Stimulated activated memory B cell treated with anti-CD40 and anti-IgM and Interleukin-4, amounts not matched to agents 10 μg/mL and 1 μg/mL and 100 μg/mL, for 72 hours (primary cell): ENCODE results near the gene TCIRG1.

Experiments used
- ATAC-seq: fragments of 150-1000 bp; cut with Tn5 transposase; 2 replicates; pipeline ENCODE4 v1.10.0; 2021
- H3K27ac Mint-ChIP-seq: one replicate; pipeline ENCODE4 v1.8.0; 2022; ENCODE audit warnings: mild to moderate bottlenecking, mixed read lengths
- H3K27me3 Mint-ChIP-seq: one replicate; pipeline ENCODE4 v1.8.0; 2022; ENCODE audit warnings: mixed read lengths
- H3K36me3 Mint-ChIP-seq: one replicate; pipeline ENCODE4 v1.8.0; 2022; ENCODE audit warnings: mixed read lengths
- H3K4me1 Mint-ChIP-seq: one replicate; pipeline ENCODE4 v1.8.0; 2022; ENCODE audit warnings: mixed read lengths
- H3K4me3 Mint-ChIP-seq: one replicate; pipeline ENCODE4 v1.8.0; 2022; ENCODE audit warnings: mild to moderate bottlenecking, moderate library complexity, mixed read lengths
- H3K9me3 Mint-ChIP-seq: one replicate; pipeline ENCODE4 v1.8.0; 2022; ENCODE audit warnings: mixed read lengths

Gene TCIRG1

GRCh38 chr11:68002575-68002937 is 36.3 kb upstream of the TCIRG1 start:
- Mint-ChIP-seq H3K36me3 (peaks cover 12% of the 10 kb centered on the region), H3K9me3 (no peaks in the 10 kb centered on the region), H3K27me3 (no peaks in the 10 kb centered on the region), H3K27ac (peak overlapping the region; percentile 89), H3K4me3 (peak overlapping the region; percentile 91), H3K4me1 (peaks cover 74% of the 10 kb centered on the region)
- peak; percentile 52 for ATAC-seq

- H3K9me3 Mint-ChIP-seq, result no peaks in the 10 kb centered on the region
- peak overlapping the region; percentile 91 for H3K4me3 Mint-ChIP-seq
- H3K36me3 Mint-ChIP-seq, result peaks cover 8% of the 10 kb centered on the region
- no peaks in the 10 kb centered on the region for H3K27me3 Mint-ChIP-seq
- H3K27ac Mint-ChIP-seq, result peak overlapping the region; percentile 89
- ATAC-seq, result peak; percentile 80
- H3K4me1 Mint-ChIP-seq, result peaks cover 68% of the 10 kb centered on the region
Measured at GRCh38 chr11:68002938-68003845, 35.6 kb upstream of the TCIRG1 start.

GRCh38 chr11:68003846-68004550 is 34.8 kb upstream of the TCIRG1 start, which contains the start of gene UNC93B1:
Gene UNC93B1, minus strand, starts transcription at chr11:68004097. Its CDS starts 54 bp downstream, at chr11:68004043.
- Mint-ChIP-seq H3K27me3 (no peaks in the 10 kb centered on the region), H3K4me1 (peaks cover 65% of the 10 kb centered on the region), H3K9me3 (no peaks in the 10 kb centered on the region), H3K27ac (peak within 1 kb of the TSS; percentile 89), H3K36me3 (no peaks in the 10 kb centered on the region), H3K4me3 (peak within 1 kb of the TSS; percentile 91)
- ATAC-seq, result peak; percentile 88

GRCh38 chr11:68004551-68005335 is 34.1 kb upstream of the TCIRG1 start:
- H3K4me3 Mint-ChIP-seq, result peak overlapping the region; percentile 91
- H3K9me3 Mint-ChIP-seq, result no peaks in the 10 kb centered on the region
- no peaks in the 10 kb centered on the region for H3K27me3 Mint-ChIP-seq
- no peak for ATAC-seq
- H3K27ac Mint-ChIP-seq, result peak overlapping the region; percentile 70
- H3K4me1 Mint-ChIP-seq, result peaks cover 65% of the 10 kb centered on the region
- H3K36me3 Mint-ChIP-seq, result no peaks in the 10 kb centered on the region

GRCh38 chr11:68006606-68007166 is 32.1 kb upstream of the TCIRG1 start:
- no peak for ATAC-seq
- Mint-ChIP-seq H3K4me3 (no peak overlapping the region), H3K27ac (no peak overlapping the region)

GRCh38 chr11:68007498-68008380 is 31.1 kb upstream of the TCIRG1 start:
- Mint-ChIP-seq H3K27me3 (no peaks in the 10 kb centered on the region), H3K4me3 (no peak overlapping the region), H3K36me3 (no peaks in the 10 kb centered on the region), H3K27ac (peak overlapping the region; percentile 73), H3K9me3 (no peaks in the 10 kb centered on the region), H3K4me1 (peaks cover 57% of the 10 kb centered on the region)
- ATAC-seq, result no peak

More at GRCh38 chr11:68006606-68007166, 32.1 kb upstream of the TCIRG1 start:
- no peaks in the 10 kb centered on the region for H3K27me3 Mint-ChIP-seq
- no peaks in the 10 kb centered on the region for H3K9me3 Mint-ChIP-seq
- peaks cover 67% of the 10 kb centered on the region for H3K4me1 Mint-ChIP-seq
- no peaks in the 10 kb centered on the region for H3K36me3 Mint-ChIP-seq

- no peaks in the 10 kb centered on the region for H3K9me3 Mint-ChIP-seq
- H3K4me1 Mint-ChIP-seq, result peaks cover 53% of the 10 kb centered on the region
- no peaks in the 10 kb centered on the region for H3K36me3 Mint-ChIP-seq
- peak overlapping the region; percentile 73 for H3K27ac Mint-ChIP-seq
- peak; percentile 17 for ATAC-seq
- no peaks in the 10 kb centered on the region for H3K27me3 Mint-ChIP-seq
- peak overlapping the region; percentile 28 for H3K4me3 Mint-ChIP-seq
Measured at GRCh38 chr11:68008381-68009337, 30.2 kb upstream of the TCIRG1 start.

- no peak for ATAC-seq
- H3K4me3 Mint-ChIP-seq, result peak overlapping the region; percentile 47
- H3K27ac Mint-ChIP-seq, result peak overlapping the region; percentile 73
Measured at GRCh38 chr11:68009391-68010089, 29.3 kb upstream of the TCIRG1 start.

GRCh38 chr11:68010090-68011041 is 28.5 kb upstream of the TCIRG1 start, which contains the start of gene ALDH3B1:
Gene ALDH3B1, plus strand, starts transcription at chr11:68010327. Its CDS starts 4,971 bp downstream, at chr11:68015298.
- Mint-ChIP-seq H3K4me1 (peaks cover 39% of the 10 kb centered on the region), H3K27me3 (no peaks in the 10 kb centered on the region), H3K27ac (peak within 1 kb of the TSS; percentile 73)

More at GRCh38 chr11:68009391-68010089, 29.3 kb upstream of the TCIRG1 start:
- Mint-ChIP-seq H3K9me3 (no peaks in the 10 kb centered on the region), H3K4me1 (peaks cover 48% of the 10 kb centered on the region), H3K27me3 (no peaks in the 10 kb centered on the region), H3K36me3 (no peaks in the 10 kb centered on the region)

GRCh38 chr11:68011051-68011943 is 27.5 kb upstream of the TCIRG1 start:
- no peaks in the 10 kb centered on the region for H3K9me3 Mint-ChIP-seq
- peak overlapping the region; percentile 73 for H3K27ac Mint-ChIP-seq
- H3K4me1 Mint-ChIP-seq, result peaks cover 30% of the 10 kb centered on the region
- no peaks in the 10 kb centered on the region for H3K27me3 Mint-ChIP-seq
- H3K36me3 Mint-ChIP-seq, result no peaks in the 10 kb centered on the region
- H3K4me3 Mint-ChIP-seq, result no peak overlapping the region
- no peak for ATAC-seq

More at GRCh38 chr11:68010090-68011041, 28.5 kb upstream of the TCIRG1 start, which contains the start of gene ALDH3B1:
- peak within 1 kb of the TSS; percentile 47 for H3K4me3 Mint-ChIP-seq
- H3K36me3 Mint-ChIP-seq, result no peaks in the 10 kb centered on the region
- peak; percentile 80 for ATAC-seq
- H3K9me3 Mint-ChIP-seq, result no peaks in the 10 kb centered on the region
